GM23248 (cell line): Measurements from ENCODE around the gene DNAH14. TPM values are rescaled to one million over a fixed set of nuclear protein-coding genes. Genes with fewer than 3 reads are reported as not detected.
A peak's percentile ranks its signal among the peaks of the same experiment; 100 is the strongest.
"Not testable (repeated sequence)": the region's sequence is repeated elsewhere in the genome, so short reads cannot be mapped to it uniquely, and the experiment has no call there.

Experiments used
- DNase-seq: peaks from one replicate; pipeline ENCODE4 v3.0.0-alpha.2; 2015
- H2AFZ ChIP-seq: fragments of 200-600 bp; sonication (generic); 2 replicates; pipeline ENCODE4 v1.6.1; 2016; ENCODE audit warnings: antibody characterized with exemption
- H3F3A ChIP-seq: fragments of 200-600 bp; sonication (generic); 2 replicates; pipeline ENCODE4 v1.6.1; 2016; ENCODE audit warnings: mild to moderate bottlenecking, antibody characterized with exemption, mixed run types; ENCODE audit not compliant: insufficient read depth
- H3K27ac ChIP-seq: fragments of 200-600 bp; sonication (generic); 2 replicates; pipeline ENCODE4 v1.5.1; 2016; ENCODE audit warnings: mild to moderate bottlenecking
- H3K27me3 ChIP-seq: fragments of 200-600 bp; sonication (generic); replicated peaks from 2 replicates; pipeline ENCODE4 v1.6.1; 2016; ENCODE audit warnings: mild to moderate bottlenecking; ENCODE audit not compliant: insufficient read depth
- H3K36me3 ChIP-seq: fragments of 200-600 bp; sonication (generic); 2 replicates; pipeline ENCODE4 v1.6.1; 2016; ENCODE audit warnings: low read depth, mild to moderate bottlenecking
- H3K4me1 ChIP-seq: fragments of 200-600 bp; sonication (generic); 2 replicates; pipeline ENCODE4 v1.6.1; 2016; ENCODE audit warnings: mild to moderate bottlenecking; ENCODE audit not compliant: insufficient read depth
- H3K4me2 ChIP-seq: fragments of 200-600 bp; sonication (generic); one replicate; pipeline ENCODE4 v1.6.1; 2016; ENCODE audit warnings: mild to moderate bottlenecking; ENCODE audit not compliant: unreplicated experiment
- H3K4me3 ChIP-seq: fragments of 200-600 bp; sonication (generic); 2 replicates; pipeline ENCODE4 v1.5.1; 2016; ENCODE audit warnings: mild to moderate bottlenecking
- H3K79me2 ChIP-seq: fragments of 200-600 bp; sonication (generic); 2 replicates; pipeline ENCODE4 v1.6.1; 2016; ENCODE audit warnings: mild to moderate bottlenecking; ENCODE audit not compliant: insufficient read depth
- H3K9ac ChIP-seq: fragments of 200-600 bp; sonication (generic); 2 replicates; pipeline ENCODE4 v1.6.1; 2016; ENCODE audit warnings: mild to moderate bottlenecking
- H3K9me2 ChIP-seq: fragments of 200-600 bp; sonication (generic); 2 replicates; pipeline ENCODE4 v1.6.1; 2016; ENCODE audit warnings: mixed run types, mild to moderate bottlenecking, moderate library complexity; ENCODE audit not compliant: insufficient read depth
- H3K9me3 ChIP-seq: fragments of 200-600 bp; sonication (generic); one replicate; pipeline ENCODE4 v1.6.1; 2017; ENCODE audit warnings: low read depth
- H4K20me1 ChIP-seq: fragments of 200-600 bp; sonication (generic); 2 replicates; pipeline ENCODE4 v1.6.0; 2016; ENCODE audit not compliant: insufficient read depth
- EZH2 ChIP-seq: fragments of 200-600 bp; sonication (generic); IDR thresholded peaks from 2 replicates; pipeline ENCODE4 v1.6.1; 2018; ENCODE audit warnings: antibody characterized with exemption, mild to moderate bottlenecking; ENCODE audit not compliant: insufficient read depth, poor library complexity, severe bottlenecking
- EZH2phosphoT487 ChIP-seq: fragments of 200-600 bp; sonication (generic); IDR thresholded peaks from 2 replicates; pipeline ENCODE4 v1.6.1; 2018; ENCODE audit warnings: antibody characterized with exemption, moderate library complexity, mild to moderate bottlenecking, low read depth; ENCODE audit not compliant: insufficient read depth
- WGBS, 2 experiments: methylation state at CpG; one replicate each; pipeline ENCODE4 v1.1.6; 2015 to 2017; ENCODE audit warnings: low lambda C conversion rate in 2 of 2, low coverage in 1 of 2; ENCODE audit errors: missing lambda C conversion rate in 2 of 2; 5-methylcytosine and 5-hydroxymethylcytosine counted together
- in situ Hi-C: fragments of 300-500 bp; cut with MboI; formaldehyde crosslinking; loops from 2 replicates; pipeline ENCODE4 v1.15.0; 2020
- polyA plus RNA-seq: library from polyadenylated mRNA; unstranded; fragments of >200 nt; fragmentation: Nextera tagmentation; extraction: Ambion mirVana; gene quantifications from 2 replicates; pipeline ENCODE4 v1.2.1, GENCODE V29; 2016
- total RNA-seq: library from RNA; depleted of rRNA; stranded (reverse); fragments of >200 nt; shearing (Covaris generic); gene quantifications from 2 replicates; pipeline ENCODE4 v1.2.3, GENCODE V29; 2014

DNAH14 gene
- total and polyA plus RNA-seq, 2 experiments from 2014 or later = 9.9 to 20.8 TPM

GRCh38 chr1:224922404-224923164, 6.9 kb upstream of the DNAH14 start:
- H3K9ac ChIP-seq = no peak overlapping the region
- in situ Hi-C loops = no loop called here
- no peaks in the 10 kb centered on the region for H3K4me1 ChIP-seq
- no peaks in the 10 kb centered on the region for H4K20me1 ChIP-seq
- no peaks in the 10 kb centered on the region for H3K9me3 ChIP-seq
- peak; percentile 54 for DNase-seq
- H2AFZ ChIP-seq = no peak overlapping the region
- no peak for TF ChIP-seq EZH2
- TF ChIP-seq EZH2phosphoT487 = no peak
- 16 to 18% methylated on average over 5 of the region's 5 CpGs for WGBS, 2 experiments
- no peaks in the 10 kb centered on the region for H3K79me2 ChIP-seq
- H3F3A ChIP-seq = no peaks in the 10 kb centered on the region
- H3K27me3 ChIP-seq = no peaks in the 10 kb centered on the region
- no peaks in the 10 kb centered on the region for H3K36me3 ChIP-seq
- no peak overlapping the region for H3K4me3 ChIP-seq
- H3K9me2 ChIP-seq = no peaks in the 10 kb centered on the region
- H3K27ac ChIP-seq = no peak overlapping the region
- H3K4me2 ChIP-seq = no peak overlapping the region

- in situ Hi-C loops = no loop called here
- Histone ChIP-seq H3K9ac (no peak overlapping the region), H3K9me2 (no peaks in the 10 kb centered on the region), H3K36me3 (no peaks in the 10 kb centered on the region), H3K4me1 (no peaks in the 10 kb centered on the region), H3K4me3 (no peak overlapping the region), H3K79me2 (no peaks in the 10 kb centered on the region), H2AFZ (no peak overlapping the region), H3K4me2 (no peak overlapping the region), H3K27ac (no peak overlapping the region), H3K9me3 (no peaks in the 10 kb centered on the region), H3K27me3 (no peaks in the 10 kb centered on the region), H3F3A (0 out of 2 replicates have a peak, but pooled peaks cover 7% of the 10 kb centered on the region), H4K20me1 (no peaks in the 10 kb centered on the region)
- 65 to 70% methylated on average over 4 of the region's 4 CpGs for WGBS, 2 experiments
- DNase-seq = no peak
- no peak for TF ChIP-seq EZH2phosphoT487
- TF ChIP-seq EZH2 = no peak
Observed at GRCh38 chr1:224923726-224924125, 5.7 kb upstream of the DNAH14 start.

GRCh38 chr1:224927631-224928030, 1.8 kb upstream of the DNAH14 start:
- H3K79me2 ChIP-seq, H3K4me3 ChIP-seq, H3K27ac ChIP-seq, H3K4me1 ChIP-seq, H3F3A ChIP-seq, H4K20me1 ChIP-seq, H3K9me2 ChIP-seq, H3K4me2 ChIP-seq, H3K9ac ChIP-seq, H3K27me3 ChIP-seq, H3K36me3 ChIP-seq, DNase-seq, in situ Hi-C loops, H3K9me3 ChIP-seq, H2AFZ ChIP-seq: not testable (repeated sequence)
- 89% methylated on average over 3 of the region's 3 CpGs for WGBS, 2 experiments

- no peaks in the 10 kb centered on the region for H3K4me1 ChIP-seq
- TF ChIP-seq EZH2 (no peak), EZH2phosphoT487 (no peak)
- peak overlapping the region; percentile 77 for H3K4me2 ChIP-seq
- 0 out of 2 replicates have a peak, but pooled peaks cover 8% of the 10 kb centered on the region for H3F3A ChIP-seq
- H3K9ac ChIP-seq = no peak overlapping the region
- H2AFZ ChIP-seq = peak overlapping the region; percentile 87
- H3K9me3 ChIP-seq = peaks cover 13% of the 10 kb centered on the region
- no peaks in the 10 kb centered on the region for H3K36me3 ChIP-seq
- in situ Hi-C loops = no loop called here
- 70 to 75% methylated on average over 4 of the region's 4 CpGs for WGBS, 2 experiments
- peaks cover 10% of the 10 kb centered on the region; the same call in 1 of the 2 replicates for H3K79me2 ChIP-seq
- H3K27me3 ChIP-seq = no peaks in the 10 kb centered on the region
- H3K27ac ChIP-seq = no peak overlapping the region
- no peaks in the 10 kb centered on the region for H3K9me2 ChIP-seq
- no peaks in the 10 kb centered on the region for H4K20me1 ChIP-seq
- no peak for DNase-seq
- peak overlapping the region; percentile 66 for H3K4me3 ChIP-seq
Observed at GRCh38 chr1:224928906-224929305, 569 bp upstream of the DNAH14 start.
